Measurements from ENCODE around the gene SPC24.
"Not testable (repeated sequence)": the region's sequence is repeated elsewhere in the genome, so short reads cannot be mapped to it uniquely, and the experiment has no call there.

SPC24 gene

DNA sequence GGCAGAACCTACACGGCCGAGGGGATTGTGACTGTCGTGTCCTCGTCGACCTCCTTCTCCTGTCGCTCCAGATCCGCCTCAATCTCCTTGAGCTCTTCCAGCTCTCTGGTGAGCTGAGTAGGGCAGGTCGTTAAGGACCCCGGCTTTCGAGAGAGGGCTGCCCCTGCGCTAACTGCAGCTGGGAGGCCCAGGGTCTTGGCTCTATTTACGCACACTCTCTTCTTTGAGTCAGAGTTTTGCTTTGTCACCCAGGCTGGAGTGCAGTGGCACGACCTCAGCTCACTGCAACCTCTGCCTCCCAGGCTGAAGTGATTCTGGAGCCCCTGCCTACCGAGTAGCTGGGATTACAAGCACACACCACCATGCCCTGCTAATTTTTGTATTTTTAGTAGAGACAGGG is 7.6 kb downstream of the SPC24 start:
- no peak for DNase-seq (ENCODE audit: low read depth)
- no peak for TF ChIP-seq CTCF (conservative IDR thresholded peaks at IDR 0.05; ENCODE audit: control insufficient read depth, insufficient read depth, low read depth, low read length)
- H3K4me3 ChIP-seq (ENCODE audit: control insufficient read depth, low read depth, low read length), result no peak overlapping the region

DNA sequence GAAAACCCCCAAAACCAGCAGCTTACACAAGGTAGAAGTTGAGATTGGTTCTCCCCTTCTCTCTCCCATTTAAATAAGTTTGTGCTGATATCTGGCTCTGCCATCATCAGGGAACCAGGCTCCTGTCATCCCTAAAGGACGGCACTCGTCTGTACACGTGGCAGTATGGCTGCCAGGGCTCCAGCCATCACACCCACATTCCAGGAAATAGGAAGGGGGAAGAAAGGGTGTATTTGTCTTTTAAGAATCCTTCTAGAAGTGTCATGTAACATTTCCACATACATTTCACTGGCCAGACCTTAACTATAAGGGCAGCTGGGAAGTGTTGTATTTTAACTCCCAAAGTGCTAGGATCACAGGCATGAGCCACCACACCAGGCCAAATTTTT is 10.1 kb downstream of the SPC24 start:
- TF ChIP-seq CTCF (conservative IDR thresholded peaks at IDR 0.05; ENCODE audit: control insufficient read depth, insufficient read depth, low read depth, low read length), result no peak
- DNase-seq (ENCODE audit: low read depth), result no peak
- H3K4me3 ChIP-seq (ENCODE audit: control insufficient read depth, low read depth, low read length), result no peak overlapping the region

- peak; percentile 94 for DNase-seq (ENCODE audit: low read depth)
- H3K4me3 ChIP-seq (ENCODE audit: control insufficient read depth, low read depth, low read length), result no peak overlapping the region
- TF ChIP-seq CTCF (conservative IDR thresholded peaks at IDR 0.05; ENCODE audit: control insufficient read depth, insufficient read depth, low read depth, low read length), result no peak
These were observed 12.9 kb downstream of the SPC24 start for GRCh38 chr19:11142528-11143171.

GRCh38 chr19:11141937-11142527 is 13.6 kb downstream of the SPC24 start:
- no peak for TF ChIP-seq CTCF (conservative IDR thresholded peaks at IDR 0.05; ENCODE audit: control insufficient read depth, insufficient read depth, low read depth, low read length)
- H3K4me3 ChIP-seq (ENCODE audit: control insufficient read depth, low read depth, low read length), result no peak overlapping the region
- no peak for DNase-seq (ENCODE audit: low read depth)

DNA sequence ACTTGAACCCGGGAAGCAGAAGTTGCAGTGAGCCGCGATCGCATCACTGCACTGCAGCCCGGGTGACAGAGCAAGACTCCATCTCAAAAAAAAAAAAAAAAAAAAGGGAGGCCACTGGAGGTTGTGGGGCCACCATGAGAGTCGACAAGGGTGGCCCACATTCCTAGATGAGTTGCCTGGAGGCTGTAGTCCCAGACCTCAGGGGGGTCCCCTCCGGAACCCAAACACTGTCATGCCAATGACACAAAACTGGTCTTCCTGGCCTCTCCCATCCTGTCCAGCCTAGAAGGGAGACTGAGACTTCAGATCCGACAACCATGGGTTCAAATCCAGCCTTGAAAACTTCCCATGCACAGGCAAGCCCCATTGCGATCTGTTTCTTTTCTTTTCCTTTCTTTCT is 14.7 kb downstream of the SPC24 start:
- DNase-seq (ENCODE audit: low read depth), result no peak

DNA sequence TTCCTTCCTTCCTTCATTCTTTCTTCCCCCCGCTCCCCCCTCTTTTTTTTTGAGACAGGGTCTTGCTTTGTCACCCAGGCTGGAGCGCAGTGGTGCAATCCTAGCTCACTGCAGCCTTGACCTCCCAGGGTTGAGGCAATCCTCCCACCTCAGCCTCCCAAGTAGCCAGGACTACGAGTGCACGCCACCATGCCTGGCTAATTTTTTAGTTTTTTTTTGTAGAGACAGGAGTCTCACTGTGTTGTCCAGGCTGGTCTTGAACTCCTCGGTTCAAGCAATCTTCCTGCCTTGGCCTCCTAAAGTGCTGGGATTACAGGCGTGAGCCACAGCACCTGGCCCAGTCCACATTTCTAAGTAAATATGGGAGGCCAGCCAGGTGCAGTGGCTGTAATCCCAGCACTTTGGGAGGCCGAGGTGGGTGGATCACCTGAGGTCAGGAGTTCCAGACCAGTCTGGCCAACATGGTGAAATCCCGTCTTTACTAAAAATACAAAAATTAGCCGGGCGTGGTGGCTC is 15.5 kb downstream of the SPC24 start:
- H3K4me3 ChIP-seq (ENCODE audit: control insufficient read depth, low read depth, low read length); DNase-seq (ENCODE audit: low read depth): not testable (repeated sequence)

More for the DNA sequence above, 14.7 kb downstream of the SPC24 start:
- no peak for TF ChIP-seq CTCF (conservative IDR thresholded peaks at IDR 0.05; ENCODE audit: control insufficient read depth, insufficient read depth, low read depth, low read length)
- H3K4me3 ChIP-seq (ENCODE audit: control insufficient read depth, low read depth, low read length), result no peak overlapping the region

DNA sequence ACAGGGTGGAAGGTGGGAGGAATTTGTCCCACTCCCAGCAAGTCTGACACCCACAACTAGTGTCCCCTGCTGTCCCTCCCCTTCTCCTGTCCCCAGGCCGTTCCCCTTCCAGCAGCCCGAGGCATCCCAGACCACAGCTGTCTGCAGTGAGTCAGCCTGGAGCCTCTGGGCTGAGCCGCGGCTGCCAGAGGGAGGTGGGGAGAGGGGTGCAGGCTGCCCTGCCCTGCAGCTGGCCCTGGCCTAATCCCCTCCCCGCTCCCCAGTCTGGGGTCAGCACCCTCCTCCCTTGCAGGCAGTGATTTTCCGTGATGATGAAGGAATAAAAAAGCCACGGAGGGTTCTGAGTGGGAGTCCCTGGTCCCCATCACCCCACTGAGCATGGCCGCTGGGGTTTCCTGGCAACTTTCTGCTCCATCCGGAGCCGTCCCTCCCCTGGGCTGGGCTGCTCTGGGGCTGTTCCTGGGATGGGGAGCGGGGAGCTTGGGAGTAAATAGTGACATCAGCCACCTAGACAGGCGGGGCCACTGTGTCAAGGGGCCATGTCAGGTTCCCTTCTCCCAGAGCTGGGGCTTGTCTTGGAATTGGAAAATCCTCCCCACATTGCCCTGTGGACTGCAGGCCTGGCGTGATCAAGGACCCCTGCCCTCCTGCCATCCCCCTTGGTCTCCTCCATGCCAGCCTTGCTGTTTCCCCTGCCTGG is 16.8 kb downstream of the SPC24 start:
- H3K4me3 ChIP-seq (ENCODE audit: control insufficient read depth, low read depth, low read length), result peak overlapping the region; percentile 4
- no peak for TF ChIP-seq CTCF (conservative IDR thresholded peaks at IDR 0.05; ENCODE audit: control insufficient read depth, insufficient read depth, low read depth, low read length)
- DNase-seq (ENCODE audit: low read depth), result peak; percentile 86
